ENCODE results near the gene SKOR2.

GRCh38 chr18:47235096-47235495 lies 16.4 kb downstream of the SKOR2 start:
- no peak for TF ChIP-seq CTCF (IDR thresholded peaks at IDR 0.05; ENCODE audit: low read length)
- no peak for TF ChIP-seq EZH2phosphoT487 (IDR thresholded peaks at IDR 0.05; ENCODE audit: low read length)
- TF ChIP-seq EZH2 (optimal IDR thresholded peaks at IDR 0.05; ENCODE audit: low read depth, low read length) = no peak

Measured in MM.1S (cell line).